Panc1 (cell line): Measurements from ENCODE around the gene PSMB7. TPM values are rescaled to one million over a fixed set of nuclear protein-coding genes. Genes with fewer than 3 reads are reported as not detected.

ENCODE experiments used
- ATAC-seq: fragments of 200-7000 bp; cut with Tn5 transposase; 2 replicates; pipeline ENCODE4 v1.9.1; 2020; ENCODE audit warnings: mild to moderate bottlenecking, moderate library complexity
- BruUV-seq: library from RNA; stranded (reverse); fragments of 400-500 nt; replicated peaks from 2 replicates; lab custom pipeline; 2021; lab: Mats Ljungman, UMichigan
- CTCF ChIA-PET: fragments of 300-600 bp; sonication (Branson Sonifier 250); formaldehyde crosslinking; loops from one replicate; lab custom pipeline; 2022; ENCODE audit warnings: antibody characterized with exemption; lab: Charles Lee
- POLR2A ChIA-PET: fragments of 300-600 bp; sonication (Branson Sonifier 250); formaldehyde crosslinking; loops from one replicate; lab custom pipeline; 2022; ENCODE audit warnings: antibody characterized with exemption; lab: Charles Lee
- DNase-seq: peaks from one replicate; pipeline ENCODE4 v3.0.0-alpha.2; 2010; ENCODE audit warnings: low read depth, low spot score
- H3K27ac ChIP-seq: 2 replicates; pipeline ENCODE4 v1.5.1; 2011; ENCODE audit warnings: mild to moderate bottlenecking, low read length, inconsistent platforms
- H3K27me3 ChIP-seq: fragments of 200-500 bp; sonication (Bioruptor generic); 2 replicates; pipeline ENCODE4 v1.6.0; 2014; ENCODE audit warnings: low read length, inconsistent platforms; ENCODE audit not compliant: control insufficient read depth, insufficient read depth
- H3K36me3 ChIP-seq: fragments of 200-500 bp; sonication (Bioruptor generic); 2 replicates; pipeline ENCODE4 v1.5.1; 2014; ENCODE audit warnings: inconsistent platforms, mild to moderate bottlenecking, low read length, moderate library complexity; ENCODE audit not compliant: control insufficient read depth, insufficient read depth
- H3K4me1 ChIP-seq: 2 replicates; pipeline ENCODE4 v1.5.1; 2011; ENCODE audit warnings: inconsistent platforms, mild to moderate bottlenecking, low read length, moderate library complexity; ENCODE audit not compliant: control insufficient read depth, insufficient read depth
- H3K4me3 ChIP-seq, 2 experiments: 2 replicates each; pipeline ENCODE4 v1.5.1; 2011 to 2012; ENCODE audit warnings: low read depth in 2 of 2, low read length in 2 of 2, mild to moderate bottlenecking in 2 of 2, inconsistent platforms in 1 of 2, moderate library complexity in 1 of 2
- H3K9me3 ChIP-seq: fragments of 200-500 bp; sonication (Bioruptor generic); 2 replicates; pipeline ENCODE4 v1.5.1; 2014; ENCODE audit warnings: low read depth, mild to moderate bottlenecking, inconsistent platforms, low read length, moderate library complexity; ENCODE audit not compliant: control insufficient read depth, insufficient read depth
- POLR2AphosphoS5 ChIP-seq: IDR thresholded peaks from 2 replicates; pipeline ENCODE4 v1.6.1; 2012; ENCODE audit warnings: mild to moderate bottlenecking, low read depth, low read length, moderate library complexity
- SIN3A ChIP-seq: IDR thresholded peaks from 2 replicates; pipeline ENCODE4 v1.6.1; 2012; ENCODE audit warnings: low read depth, mild to moderate bottlenecking, low read length, moderate library complexity, borderline replicate concordance; ENCODE audit not compliant: insufficient read depth
- TCF7L2 ChIP-seq: IDR thresholded peaks from 2 replicates; pipeline ENCODE4 v1.6.1; 2011; ENCODE audit warnings: mild to moderate bottlenecking, low read depth, low read length, inconsistent platforms
- in situ Hi-C: cut with HindIII; loops from 2 replicates; pipeline ENCODE4 v1.10.0; 2016; ENCODE audit warnings: low sequenced_read_pairs, low pct_unique_long_range_greater_than_20kb
- intact Hi-C: fragments of 100-400 bp; cut with micrococcal nuclease; formaldehyde crosslinking; loops from one replicate; pipeline ENCODE4 v1.10.0; 2022; ENCODE audit not compliant: unreplicated experiment
- total RNA-seq: library from RNA; stranded (reverse); gene quantifications from one replicate; pipeline ENCODE4 v1.2.1, GENCODE V29; 2021; ENCODE audit not compliant: unreplicated experiment
- TF ChIP-seq, protein P1 (sequence below): fragments of 450-650 bp; IDR thresholded peaks from 2 replicates; pipeline ENCODE4 v1.5.1; 2017; ENCODE audit warnings: mild to moderate bottlenecking
- TF ChIP-seq, protein P2 (sequence below), 2 experiments: IDR thresholded peaks; 2 replicates each; pipeline ENCODE4 v1.6.1; 2011 to 2012; ENCODE audit warnings: low read depth in 2 of 2, control low read depth in 1 of 2, low read length in 1 of 2, mild to moderate bottlenecking in 1 of 2, moderate library complexity in 1 of 2; ENCODE audit not compliant: insufficient read depth in 1 of 2

PSMB7 gene
- total RNA-seq, 1 experiment from 2014 or later = 167 TPM

DNA sequence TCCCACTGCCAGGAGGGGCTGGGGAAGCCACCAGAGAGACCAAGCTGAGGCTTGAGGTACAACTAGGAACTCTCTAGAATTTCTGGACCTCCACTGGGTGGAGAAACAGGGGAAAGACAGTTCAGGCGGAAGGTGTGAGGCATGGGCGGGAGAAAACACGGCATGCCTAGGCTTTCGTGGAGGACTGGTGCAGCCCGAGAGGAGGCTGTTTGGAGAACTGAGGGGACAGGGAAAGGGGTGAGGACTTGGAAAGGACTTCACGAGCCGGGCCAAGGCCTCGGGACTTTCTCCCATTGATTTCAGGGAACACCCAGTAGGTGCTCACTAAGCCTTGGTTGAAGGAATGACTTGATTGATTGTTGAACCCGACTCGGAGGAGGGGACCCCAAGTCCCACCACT is 25.5 kb upstream of the PSMB7 start:
- in situ Hi-C loops = no loop called here
- ChIA-PET CTCF (no interaction called here), POLR2A (no interaction called here)
- BruUV-seq = no TSS peak
- Histone ChIP-seq H3K4me3 (no peak overlapping the region), H3K36me3 (no peaks in the 10 kb centered on the region), H3K27ac (no peak overlapping the region), H3K4me1 (no peaks in the 10 kb centered on the region), H3K9me3 (no peaks in the 10 kb centered on the region), H3K27me3 (no peaks in the 10 kb centered on the region)
- intact Hi-C loops = no loop called here
- ATAC-seq (no peak), DNase-seq (no peak)
- no peak for TF ChIP-seq POLR2AphosphoS5
- TF ChIP-seq TCF7L2 = no peak
- TF ChIP-seq, protein P1, sequence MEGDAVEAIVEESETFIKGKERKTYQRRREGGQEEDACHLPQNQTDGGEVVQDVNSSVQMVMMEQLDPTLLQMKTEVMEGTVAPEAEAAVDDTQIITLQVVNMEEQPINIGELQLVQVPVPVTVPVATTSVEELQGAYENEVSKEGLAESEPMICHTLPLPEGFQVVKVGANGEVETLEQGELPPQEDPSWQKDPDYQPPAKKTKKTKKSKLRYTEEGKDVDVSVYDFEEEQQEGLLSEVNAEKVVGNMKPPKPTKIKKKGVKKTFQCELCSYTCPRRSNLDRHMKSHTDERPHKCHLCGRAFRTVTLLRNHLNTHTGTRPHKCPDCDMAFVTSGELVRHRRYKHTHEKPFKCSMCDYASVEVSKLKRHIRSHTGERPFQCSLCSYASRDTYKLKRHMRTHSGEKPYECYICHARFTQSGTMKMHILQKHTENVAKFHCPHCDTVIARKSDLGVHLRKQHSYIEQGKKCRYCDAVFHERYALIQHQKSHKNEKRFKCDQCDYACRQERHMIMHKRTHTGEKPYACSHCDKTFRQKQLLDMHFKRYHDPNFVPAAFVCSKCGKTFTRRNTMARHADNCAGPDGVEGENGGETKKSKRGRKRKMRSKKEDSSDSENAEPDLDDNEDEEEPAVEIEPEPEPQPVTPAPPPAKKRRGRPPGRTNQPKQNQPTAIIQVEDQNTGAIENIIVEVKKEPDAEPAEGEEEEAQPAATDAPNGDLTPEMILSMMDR = no peak
- TF ChIP-seq SIN3A = no peak
- TF ChIP-seq, protein P2, sequence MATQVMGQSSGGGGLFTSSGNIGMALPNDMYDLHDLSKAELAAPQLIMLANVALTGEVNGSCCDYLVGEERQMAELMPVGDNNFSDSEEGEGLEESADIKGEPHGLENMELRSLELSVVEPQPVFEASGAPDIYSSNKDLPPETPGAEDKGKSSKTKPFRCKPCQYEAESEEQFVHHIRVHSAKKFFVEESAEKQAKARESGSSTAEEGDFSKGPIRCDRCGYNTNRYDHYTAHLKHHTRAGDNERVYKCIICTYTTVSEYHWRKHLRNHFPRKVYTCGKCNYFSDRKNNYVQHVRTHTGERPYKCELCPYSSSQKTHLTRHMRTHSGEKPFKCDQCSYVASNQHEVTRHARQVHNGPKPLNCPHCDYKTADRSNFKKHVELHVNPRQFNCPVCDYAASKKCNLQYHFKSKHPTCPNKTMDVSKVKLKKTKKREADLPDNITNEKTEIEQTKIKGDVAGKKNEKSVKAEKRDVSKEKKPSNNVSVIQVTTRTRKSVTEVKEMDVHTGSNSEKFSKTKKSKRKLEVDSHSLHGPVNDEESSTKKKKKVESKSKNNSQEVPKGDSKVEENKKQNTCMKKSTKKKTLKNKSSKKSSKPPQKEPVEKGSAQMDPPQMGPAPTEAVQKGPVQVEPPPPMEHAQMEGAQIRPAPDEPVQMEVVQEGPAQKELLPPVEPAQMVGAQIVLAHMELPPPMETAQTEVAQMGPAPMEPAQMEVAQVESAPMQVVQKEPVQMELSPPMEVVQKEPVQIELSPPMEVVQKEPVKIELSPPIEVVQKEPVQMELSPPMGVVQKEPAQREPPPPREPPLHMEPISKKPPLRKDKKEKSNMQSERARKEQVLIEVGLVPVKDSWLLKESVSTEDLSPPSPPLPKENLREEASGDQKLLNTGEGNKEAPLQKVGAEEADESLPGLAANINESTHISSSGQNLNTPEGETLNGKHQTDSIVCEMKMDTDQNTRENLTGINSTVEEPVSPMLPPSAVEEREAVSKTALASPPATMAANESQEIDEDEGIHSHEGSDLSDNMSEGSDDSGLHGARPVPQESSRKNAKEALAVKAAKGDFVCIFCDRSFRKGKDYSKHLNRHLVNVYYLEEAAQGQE (IDR thresholded peaks at IDR 0.05; ENCODE audit: insufficient read depth in 1 of 2, low read depth in 2 of 2, low read length in 1 of 2) = no peak

DNA sequence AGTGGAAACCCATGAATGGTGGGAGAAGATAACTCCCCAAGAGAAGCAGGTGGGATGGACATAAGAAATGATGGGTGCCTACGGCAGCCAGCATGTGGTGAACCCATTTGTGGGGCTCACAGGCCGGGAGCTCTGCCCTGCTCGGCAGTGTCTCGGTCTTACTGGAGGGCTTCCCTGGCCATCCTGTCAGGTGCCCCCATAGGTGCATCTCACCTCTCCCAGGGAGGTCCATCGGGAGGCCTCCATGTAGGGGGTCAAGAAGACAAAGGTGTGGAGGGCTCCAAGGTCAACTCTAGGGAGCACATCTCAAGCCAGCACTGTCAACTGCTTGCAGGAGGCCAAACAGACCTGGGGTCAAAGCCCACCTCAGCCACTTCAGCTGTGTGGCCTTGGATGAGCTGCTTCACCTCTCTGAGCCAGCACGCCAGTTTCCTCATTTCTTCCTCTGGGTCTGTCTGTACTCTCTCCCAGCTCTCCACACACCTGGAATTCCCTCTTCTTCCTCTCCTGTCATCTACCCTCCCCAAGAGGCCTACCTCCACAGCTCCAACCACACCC is 24.5 kb upstream of the PSMB7 start:
- CTCF ChIA-PET = no interaction called here
- Histone ChIP-seq H3K9me3 (no peaks in the 10 kb centered on the region), H3K36me3 (no peaks in the 10 kb centered on the region), H3K4me3 (no peak overlapping the region), H3K4me1 (no peaks in the 10 kb centered on the region), H3K27ac (no peak overlapping the region), H3K27me3 (no peaks in the 10 kb centered on the region)
- BruUV-seq = no TSS peak
- DNase-seq (no peak), ATAC-seq (no peak)
- in situ Hi-C loops (no loop called here), intact Hi-C loops (no loop called here)
- POLR2A ChIA-PET = no interaction called here
- no peak for TF ChIP-seq TCF7L2

DNA sequence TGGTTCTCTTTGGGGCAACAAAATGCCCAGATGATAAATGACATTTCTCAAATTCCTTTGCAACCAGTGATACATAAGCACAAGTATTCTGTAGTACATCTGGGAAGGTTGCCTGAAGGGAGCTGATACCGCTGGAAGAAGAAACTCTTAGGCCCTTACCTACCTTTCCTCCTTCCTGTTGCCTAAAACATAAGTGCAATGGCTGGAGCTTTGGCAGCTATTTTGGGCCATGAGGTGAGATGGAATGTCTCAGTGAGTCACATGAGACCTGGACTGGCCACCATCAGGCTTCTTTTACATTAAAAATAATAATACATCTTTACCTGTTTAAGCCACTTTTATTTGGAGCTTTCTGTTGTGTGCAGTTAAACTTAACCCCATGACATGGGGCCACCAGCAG is 23.8 kb upstream of the PSMB7 start:
- intact Hi-C loops = no loop called here
- no peak for TF ChIP-seq SIN3A
- TF ChIP-seq, protein P1 = no peak
- TF ChIP-seq POLR2AphosphoS5 = no peak
- TF ChIP-seq, protein P2 (IDR thresholded peaks at IDR 0.05; ENCODE audit: insufficient read depth in 1 of 2, low read depth in 2 of 2, low read length in 1 of 2) = no peak
- TF ChIP-seq TCF7L2 = no peak
- Histone ChIP-seq H3K27me3 (no peaks in the 10 kb centered on the region), H3K9me3 (no peaks in the 10 kb centered on the region), H3K4me1 (no peaks in the 10 kb centered on the region), H3K4me3 (no peak overlapping the region), H3K27ac (no peak overlapping the region), H3K36me3 (no peaks in the 10 kb centered on the region)
- BruUV-seq = no TSS peak
- CTCF ChIA-PET = no interaction called here
- in situ Hi-C loops = no loop called here
- ATAC-seq (no peak), DNase-seq (no peak)
- POLR2A ChIA-PET = no interaction called here
